IMR-90 (cell line): ENCODE results near the gene PCED1A. TPM values are rescaled to one million over a fixed set of nuclear protein-coding genes. Genes with fewer than 3 reads are reported as not detected.

Experiments
- ATAC-seq: fragments of 200-7000 bp; cut with Tn5 transposase; 2 replicates; pipeline ENCODE4 v1.9.1; 2020; ENCODE audit warnings: low read depth, mild to moderate bottlenecking, moderate library complexity
- BruUV-seq: library from RNA; stranded (reverse); fragments of 400-500 nt; replicated peaks from 2 replicates; lab custom pipeline; 2021; lab: Mats Ljungman, UMichigan
- CTCF ChIA-PET: fragments of 300-600 bp; formaldehyde crosslinking; extraction: SDS; loops from one replicate; lab custom pipeline; 2021; ENCODE audit warnings: antibody characterized with exemption; lab: Yijun Ruan, JAX
- POLR2A ChIA-PET: fragments of 300-600 bp; sonication (Branson Sonifier 250); formaldehyde crosslinking; loops from one replicate; lab custom pipeline; 2022; ENCODE audit warnings: antibody characterized with exemption; ENCODE audit not compliant: unreplicated experiment; lab: Charles Lee
- DNase-seq: peaks from one replicate; pipeline ENCODE4 v3.0.0; 2013
- H2AFZ ChIP-seq: replicated peaks from 2 replicates; pipeline ENCODE3; 2013; ENCODE audit warnings: low read length, mild to moderate bottlenecking; ENCODE audit not compliant: poor library complexity
- H2AK5ac ChIP-seq: 2 replicates; pipeline ENCODE4 v1.6.1; 2013; ENCODE audit warnings: low read depth, low read length, inconsistent platforms
- H2AK9ac ChIP-seq: replicated peaks from 2 replicates; pipeline ENCODE3; 2013; ENCODE audit warnings: mild to moderate bottlenecking, low read depth, low read length, moderate library complexity; ENCODE audit not compliant: poor library complexity
- H2BK120ac ChIP-seq: 2 replicates; pipeline ENCODE4 v1.6.1; 2013; ENCODE audit warnings: low read depth, low read length, inconsistent platforms
- H2BK15ac ChIP-seq: 3 replicates; pipeline ENCODE4 v1.6.1; 2013; ENCODE audit warnings: low read depth, low read length, inconsistent platforms
- H2BK20ac ChIP-seq: 2 replicates; pipeline ENCODE4 v1.6.1; 2013; ENCODE audit warnings: low read depth, mild to moderate bottlenecking, inconsistent platforms, low read length, moderate library complexity
- H2BK5ac ChIP-seq: 2 replicates; pipeline ENCODE4 v1.6.1; 2013; ENCODE audit warnings: mild to moderate bottlenecking, low read depth, low read length, inconsistent platforms; ENCODE audit not compliant: poor library complexity, severe bottlenecking
- H3K14ac ChIP-seq: replicated peaks from 2 replicates; pipeline ENCODE4 v1.6.1; 2013; ENCODE audit warnings: low read depth, low read length, inconsistent platforms
- H3K18ac ChIP-seq: 2 replicates; pipeline ENCODE4 v1.6.1; 2013; ENCODE audit warnings: low read depth, low read length, control low read depth
- H3K23ac ChIP-seq: 2 replicates; pipeline ENCODE4 v1.6.1; 2013; ENCODE audit warnings: low read depth, low read length, inconsistent platforms
- H3K27ac ChIP-seq: 2 replicates; pipeline ENCODE4 v1.5.1; 2013; ENCODE audit warnings: mild to moderate bottlenecking, control low read depth, low read length; ENCODE audit not compliant: insufficient read depth
- H3K27me3 ChIP-seq: 2 replicates; pipeline ENCODE4 v1.6.1; 2013; ENCODE audit warnings: low read length; ENCODE audit not compliant: control insufficient read depth, insufficient read depth
- H3K36me3 ChIP-seq: 2 replicates; pipeline ENCODE4 v1.6.1; 2013; ENCODE audit warnings: low read length, mixed read lengths; ENCODE audit not compliant: control insufficient read depth, insufficient read depth
- H3K4ac ChIP-seq: 2 replicates; pipeline ENCODE4 v1.6.1; 2013; ENCODE audit warnings: low read depth, low read length, inconsistent platforms
- H3K4me1 ChIP-seq: 2 replicates; pipeline ENCODE4 v1.6.1; 2013; ENCODE audit warnings: low read length, mixed read lengths; ENCODE audit not compliant: control insufficient read depth, insufficient read depth
- H3K4me2 ChIP-seq: 2 replicates; pipeline ENCODE4 v1.6.1; 2013; ENCODE audit warnings: low read depth, mild to moderate bottlenecking, control low read depth, low read length, moderate library complexity
- H3K4me3 ChIP-seq: 2 replicates; pipeline ENCODE4 v1.5.1; 2013; ENCODE audit warnings: low read depth, mild to moderate bottlenecking, control low read depth, low read length, moderate library complexity; ENCODE audit not compliant: insufficient read depth
- H3K56ac ChIP-seq: 2 replicates; pipeline ENCODE4 v1.6.1; 2013; ENCODE audit warnings: low read length, inconsistent platforms; ENCODE audit not compliant: insufficient read depth; ENCODE audit errors: extremely low read depth
- H3K79me1 ChIP-seq, 2 experiments: 2 replicates each; pipeline ENCODE4 v1.6.1; 2013; ENCODE audit warnings: low read length in 2 of 2, inconsistent platforms in 1 of 2, low read depth in 1 of 2
- H3K9ac ChIP-seq: 2 replicates; pipeline ENCODE4 v1.6.1; 2013; ENCODE audit warnings: low read depth, low read length, control low read depth
- H3K9me1 ChIP-seq: 2 replicates; pipeline ENCODE4 v1.6.1; 2013; ENCODE audit warnings: low read length, inconsistent platforms; ENCODE audit not compliant: insufficient read depth
- H3K9me3 ChIP-seq: 2 replicates; pipeline ENCODE4 v1.6.1; 2013; ENCODE audit warnings: low read length; ENCODE audit not compliant: control insufficient read depth, insufficient read depth
- H4K20me1 ChIP-seq: 2 replicates; pipeline ENCODE4 v1.6.1; 2013; ENCODE audit warnings: low read length, inconsistent platforms; ENCODE audit not compliant: insufficient read depth
- H4K5ac ChIP-seq: 2 replicates; pipeline ENCODE4 v1.6.1; 2013; ENCODE audit warnings: mild to moderate bottlenecking, low read depth, low read length, control low read depth
- H4K8ac ChIP-seq, 2 experiments: 2 replicates each; pipeline ENCODE4 v1.6.1; 2013; ENCODE audit warnings: low read depth in 2 of 2, low read length in 2 of 2, control low read depth in 1 of 2, inconsistent platforms in 1 of 2
- H4K91ac ChIP-seq: 2 replicates; pipeline ENCODE4 v1.6.1; 2013; ENCODE audit warnings: low read depth, low read length, inconsistent platforms; ENCODE audit not compliant: insufficient read depth
- BHLHE40 ChIP-seq: fragments of 150-350 bp; IDR thresholded peaks from 2 replicates; pipeline ENCODE4 v1.6.1; 2016; ENCODE audit warnings: mild to moderate bottlenecking, low read depth, low read length
- CEBPB ChIP-seq: IDR thresholded peaks from 2 replicates; pipeline ENCODE4 v1.6.1; 2012; ENCODE audit warnings: low read depth, low read length, improper control_type of control experiment
- CHD1 ChIP-seq: IDR thresholded peaks from 2 replicates; pipeline ENCODE4 v1.6.1; 2012; ENCODE audit warnings: low read depth, low read length, improper control_type of control experiment
- CTCF ChIP-seq: conservative IDR thresholded peaks from 2 replicates; pipeline ENCODE4 v1.5.1; 2012; ENCODE audit warnings: mild to moderate bottlenecking, low read depth, low read length, improper control_type of control experiment
- ELK1 ChIP-seq: fragments of 150-350 bp; IDR thresholded peaks from 2 replicates; pipeline ENCODE4 v1.6.1; 2016; ENCODE audit warnings: low read depth, mild to moderate bottlenecking, low read length, moderate library complexity, borderline replicate concordance
- FOS ChIP-seq: fragments of 150-350 bp; IDR thresholded peaks from 2 replicates; pipeline ENCODE4 v1.6.1; 2016; ENCODE audit warnings: low read depth, low read length
- MAFK ChIP-seq: IDR thresholded peaks from 2 replicates; pipeline ENCODE4 v1.6.1; 2012; ENCODE audit warnings: low read depth, low read length, improper control_type of control experiment
- MAZ ChIP-seq: IDR thresholded peaks from 2 replicates; pipeline ENCODE4 v1.6.1; 2012; ENCODE audit warnings: low read depth, mild to moderate bottlenecking, low read length, improper control_type of control experiment, moderate library complexity, borderline replicate concordance
- MXI1 ChIP-seq: IDR thresholded peaks from 2 replicates; pipeline ENCODE4 v1.6.1; 2012; ENCODE audit warnings: low read depth, mild to moderate bottlenecking, low read length, moderate library complexity, borderline replicate concordance
- NFE2L2 ChIP-seq: fragments of 150-350 bp; IDR thresholded peaks from 2 replicates; pipeline ENCODE4 v1.6.1; 2016; ENCODE audit warnings: low read depth, mild to moderate bottlenecking, low read length
- POLR2A ChIP-seq: IDR thresholded peaks from 2 replicates; pipeline ENCODE4 v1.6.1; 2012; ENCODE audit warnings: mild to moderate bottlenecking, low read depth, low read length
- RAD21 ChIP-seq: IDR thresholded peaks from 2 replicates; pipeline ENCODE4 v1.6.1; 2012; ENCODE audit warnings: low read length, improper control_type of control experiment
- RCOR1 ChIP-seq: IDR thresholded peaks from 2 replicates; pipeline ENCODE4 v1.6.1; 2012; ENCODE audit warnings: mild to moderate bottlenecking, low read length, improper control_type of control experiment; ENCODE audit not compliant: insufficient replicate concordance
- RFX5 ChIP-seq: IDR thresholded peaks from 2 replicates; pipeline ENCODE4 v1.8.0; 2012; ENCODE audit warnings: low read depth, mild to moderate bottlenecking, low read length, moderate library complexity
- SMC3 ChIP-seq: fragments of 150-350 bp; IDR thresholded peaks from 2 replicates; pipeline ENCODE4 v1.6.1; 2016; ENCODE audit warnings: low read depth, mild to moderate bottlenecking, antibody characterized with exemption, low read length, moderate library complexity
- USF2 ChIP-seq: fragments of 150-350 bp; IDR thresholded peaks from 2 replicates; pipeline ENCODE4 v1.6.1; 2017; ENCODE audit warnings: mild to moderate bottlenecking, antibody characterized with exemption, low read length, low read depth
- WGBS, 2 experiments: methylation state at CpG; one replicate each; pipeline versions ENCODE4 v1.1.5 to v1.1.7; 2013; ENCODE audit warnings: missing lambda C conversion rate in 2 of 2; ENCODE audit not compliant: insufficient read length in 1 of 2; ENCODE audit errors: extremely low coverage in 2 of 2; 5-methylcytosine and 5-hydroxymethylcytosine counted together
- dilution Hi-C: fragments of 300-500 bp; cut with HindIII; formaldehyde crosslinking; loops from one replicate; pipeline ENCODE4 v1.14.3; 2018; ENCODE audit warnings: low sequenced_read_pairs; ENCODE audit not compliant: unreplicated experiment
- in situ Hi-C: fragments of 300-500 bp; cut with MboI; formaldehyde crosslinking; loops from 3 replicates; pipeline ENCODE4 v1.14.3; 2019; ENCODE audit warnings: low sequenced_read_pairs, inconsistent platforms, mixed read lengths
- intact Hi-C: fragments of 100-400 bp; cut with micrococcal nuclease; formaldehyde crosslinking; loops from 2 replicates; pipeline ENCODE4 v1.10.0; 2022
- polyA plus RNA-seq, 3 experiments: library from polyadenylated mRNA; depleted of rRNA; stranded (reverse); fragments of >200 nt; gene quantifications; 2 replicates each; pipeline ENCODE4 v1.2.3, GENCODE V29; 2012; ENCODE audit warnings: low replicate concordance in 1 of 3
- total RNA-seq: library from RNA; depleted of rRNA; stranded (reverse); fragments of >200 nt; gene quantifications from 2 replicates; pipeline ENCODE4 v1.2.3, GENCODE V29; 2012

Gene PCED1A
- total and polyA plus RNA-seq, 2 of the 4 experiments (the other 2 are of a cell fraction), result 9.7 to 33.4 TPM

- no peak overlapping the region for H2BK120ac ChIP-seq
- H4K20me1 ChIP-seq, result peaks cover 3% of the 10 kb centered on the region; the same call in 1 of the 2 replicates
- no peak overlapping the region for H3K4ac ChIP-seq
- H2BK5ac ChIP-seq, result no peak overlapping the region
- peaks cover 5% of the 10 kb centered on the region; the same call in 1 of the 2 replicates for H3K9me1 ChIP-seq
- H4K91ac ChIP-seq, result no peak overlapping the region
- H4K8ac ChIP-seq, result no peak overlapping the region
- H3K23ac ChIP-seq, result no peak overlapping the region
- in situ Hi-C loops (loop anchor here (25.0 kb wide), 1 partner anchor 317 kb away; the partner anchor contains the start of gene ZNF343), dilution Hi-C loops (no loop called here), intact Hi-C loops (no loop called here)
- ATAC-seq (no peak), DNase-seq (no peak)
- ChIA-PET POLR2A (no interaction called here), CTCF (interaction anchor here (1.0 kb wide), 1 partner anchor 30 kb away, joined by 3 read pairs; no protein-coding TSS in a partner anchor)
- no peak overlapping the region for H2AK5ac ChIP-seq
- no CpG with 5 or more reads among the region's 6 CpGs for WGBS, 2 experiments
- H3K27me3 ChIP-seq, result no peaks in the 10 kb centered on the region; the same call in 1 of the 2 replicates
- H3K4me3 ChIP-seq, result no peak overlapping the region
- H3K36me3 ChIP-seq, result no peaks in the 10 kb centered on the region
- no peak overlapping the region for H2BK20ac ChIP-seq
- H2BK15ac ChIP-seq, result no peak overlapping the region
- H2AFZ ChIP-seq, result no peak overlapping the region
- H2AK9ac ChIP-seq, result no peak overlapping the region
- BruUV-seq, result no TSS peak
- H4K5ac ChIP-seq, result no peak overlapping the region
- no peaks in the 10 kb centered on the region for H3K79me1 ChIP-seq
- no peak overlapping the region for H3K14ac ChIP-seq
- peaks cover 6% of the 10 kb centered on the region; the same call in 1 of the 2 replicates for H3K4me1 ChIP-seq
- no peak overlapping the region for H3K27ac ChIP-seq
- no peaks in the 10 kb centered on the region for H3K9me3 ChIP-seq
- H3K9ac ChIP-seq, result no peak overlapping the region
- H3K4me2 ChIP-seq, result no peak overlapping the region
- TF ChIP-seq ELK1, result no peak
- no peak for TF ChIP-seq MAFK
- TF ChIP-seq RCOR1, result no peak
- no peak for TF ChIP-seq POLR2A
- no peak for TF ChIP-seq CHD1
- no peak for TF ChIP-seq MXI1
- TF ChIP-seq RAD21, result no peak
- TF ChIP-seq MAZ, result no peak
- no peak for TF ChIP-seq BHLHE40
- TF ChIP-seq RFX5, result no peak
- TF ChIP-seq CTCF, result no peak
- TF ChIP-seq SMC3, result no peak
- no peak for TF ChIP-seq FOS
- TF ChIP-seq USF2, result no peak
- no peak for TF ChIP-seq NFE2L2
- TF ChIP-seq CEBPB, result no peak
- no peak overlapping the region for H3K56ac ChIP-seq
- no peak overlapping the region for H3K18ac ChIP-seq
Measured at GRCh38 chr20:2829376-2829775, 11.1 kb downstream of the PCED1A start.
